GM18507 (cell line): ENCODE results near the gene CBLN4.

Source experiments
- DNase-seq: peaks from one replicate; pipeline ENCODE4 v3.0.0; 2011; ENCODE audit warnings: low read depth; ENCODE audit not compliant: insufficient read length; ENCODE audit errors: extremely low spot score
- FAIRE-seq: peaks from 2 replicates; lab custom pipeline; 2011; peaks lifted over from hg19 to GRCh38; lab: Jason Lieb, UNC

Gene CBLN4

GRCh38 chr20:56005389-56005715, at the start of gene CBLN4:
Gene CBLN4 (minus strand): TSS chr20:56005519. CDS start chr20:56004171, 1,348 bp downstream.
- DNase-seq: no peak
- no peak for FAIRE-seq

- FAIRE-seq (no peak), DNase-seq (no peak)
Observed at GRCh38 chr20:56043227-56043626, 37.9 kb upstream of the CBLN4 start.

GRCh38 chr20:56032251-56032650, 26.9 kb upstream of the CBLN4 start:
- DNase-seq: no peak
- no peak for FAIRE-seq

- FAIRE-seq: no peak
- no peak for DNase-seq
Observed at GRCh38 chr20:56018716-56019115, 13.4 kb upstream of the CBLN4 start.

GRCh38 chr20:56018194-56018593, 12.9 kb upstream of the CBLN4 start:
- DNase-seq (no peak), FAIRE-seq (no peak)

GRCh38 chr20:56017560-56017959, 12.2 kb upstream of the CBLN4 start:
- FAIRE-seq: no peak

DNA sequence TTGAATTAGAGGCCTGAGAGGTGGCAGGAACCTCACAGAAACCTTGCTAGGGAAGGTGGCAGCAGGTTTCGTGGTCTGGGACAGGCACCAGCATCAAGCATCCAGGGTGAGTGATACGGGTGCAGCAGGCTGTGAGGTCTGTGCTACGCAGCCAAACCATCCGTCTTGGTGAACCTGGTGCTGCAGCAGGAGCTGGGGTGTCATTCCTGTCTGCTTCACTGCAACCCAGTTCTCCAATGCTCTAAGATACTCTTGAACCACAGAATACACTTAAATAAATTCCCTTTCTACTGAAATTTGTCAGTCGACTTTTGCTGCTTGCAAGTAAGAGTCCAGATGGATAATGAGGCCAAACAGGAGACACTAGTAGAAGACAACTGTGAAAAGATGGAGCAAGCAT, 9.7 kb upstream of the CBLN4 start:
- FAIRE-seq: no peak
- DNase-seq: no peak

More at GRCh38 chr20:56017560-56017959, 12.2 kb upstream of the CBLN4 start:
- no peak for DNase-seq

DNA sequence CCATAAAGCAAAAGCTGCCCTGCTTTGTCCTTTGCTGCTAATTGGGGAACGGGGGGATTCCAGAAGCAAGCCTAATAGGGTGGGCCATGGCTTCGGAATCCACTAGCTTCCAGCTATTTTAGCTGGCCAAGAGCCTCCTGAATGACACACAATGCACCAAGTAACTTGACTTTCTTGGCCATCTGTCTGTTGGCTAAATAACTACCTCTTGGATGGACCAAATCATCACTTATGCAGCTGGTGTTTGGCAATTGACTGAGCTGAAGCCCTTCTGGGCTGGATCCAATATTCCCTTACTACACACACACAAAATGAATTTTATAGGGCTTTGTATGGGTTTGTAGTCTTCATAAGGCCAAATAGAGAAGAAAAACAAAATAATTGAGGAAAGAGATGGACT, 8.8 kb upstream of the CBLN4 start:
- DNase-seq: no peak
- no peak for FAIRE-seq

DNA sequence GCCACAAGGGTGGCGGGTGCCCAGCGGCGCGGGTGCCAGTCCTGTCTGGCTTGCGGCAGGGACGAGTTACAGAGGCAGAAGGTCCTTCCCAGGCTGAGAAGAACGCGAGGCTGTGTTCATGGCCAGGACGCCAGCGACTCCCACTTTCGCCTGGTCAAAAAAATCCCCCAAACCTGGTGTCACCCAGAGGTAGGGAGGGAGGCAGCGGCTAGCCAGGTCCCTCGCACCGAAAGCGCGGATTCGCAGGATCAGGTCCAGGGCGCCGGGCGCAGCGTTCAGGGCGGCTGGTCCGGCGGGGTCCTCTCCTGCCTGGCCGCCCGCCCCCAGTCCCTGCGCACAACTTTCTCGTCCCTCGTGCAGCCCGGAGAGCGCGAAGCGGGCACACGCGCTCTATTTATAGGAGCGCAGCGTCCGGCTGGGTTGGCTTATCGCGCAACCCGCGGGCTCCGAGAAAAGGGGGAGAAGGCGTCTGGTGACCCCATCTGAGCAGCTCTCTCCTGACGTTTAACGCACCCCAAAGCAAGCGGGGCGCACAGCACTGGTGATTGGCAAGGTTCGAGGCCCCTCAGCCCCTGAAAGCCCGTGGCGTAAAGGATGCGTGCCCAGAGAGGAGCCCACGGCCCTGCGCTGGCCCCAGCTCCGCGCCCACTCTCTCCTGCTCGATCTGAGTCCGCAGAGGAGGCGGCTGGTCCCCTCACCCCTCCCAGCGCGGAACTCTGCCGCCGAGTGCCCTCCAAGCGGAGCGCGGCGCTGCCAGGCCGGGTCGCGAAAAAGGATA, 519 bp downstream of the CBLN4 start:
- no peak for FAIRE-seq
- DNase-seq: no peak

DNA sequence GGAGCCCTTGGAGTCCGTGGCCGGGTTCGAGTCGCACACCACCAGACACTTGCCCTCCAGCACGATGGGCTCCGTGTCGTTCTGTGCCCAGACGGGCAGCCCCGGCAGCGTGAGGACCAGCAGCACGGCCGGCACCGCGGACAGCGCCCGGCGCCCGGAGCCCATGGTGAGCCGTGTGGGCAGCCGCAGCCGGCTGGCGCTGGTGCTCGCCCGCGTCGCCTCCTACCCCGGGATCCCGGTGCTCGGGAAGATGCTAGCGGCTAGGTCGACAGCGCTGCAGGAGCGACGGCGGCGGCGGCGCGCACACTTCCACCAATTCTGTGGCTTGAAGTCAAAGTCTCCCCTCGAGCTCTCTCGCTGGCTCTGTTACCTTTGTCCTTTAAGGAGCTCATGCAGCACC, 1.3 kb downstream of the CBLN4 start:
- no peak for FAIRE-seq
- no peak for DNase-seq

- no peak for FAIRE-seq
- DNase-seq: no peak
Observed at GRCh38 chr20:56002908-56003800, 2.2 kb downstream of the CBLN4 start.

DNA sequence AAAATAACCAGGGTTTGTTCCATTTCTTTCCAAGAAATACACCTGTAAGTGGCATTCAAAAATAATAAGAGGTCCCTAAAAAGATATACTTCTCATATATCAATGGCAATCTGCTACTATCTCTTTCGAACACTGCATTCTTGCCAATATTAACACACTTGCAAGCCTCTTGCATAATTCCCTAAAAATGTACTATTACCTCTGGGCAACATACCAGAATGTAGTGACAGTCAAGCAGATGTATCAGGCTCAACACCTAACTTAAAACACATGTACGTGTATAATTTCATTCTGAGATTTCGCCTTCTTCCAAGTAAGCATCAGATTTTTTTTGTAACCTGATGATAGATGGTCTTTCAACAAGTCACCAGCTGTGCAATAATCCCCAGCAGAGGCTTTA, 3.4 kb downstream of the CBLN4 start:
- no peak for DNase-seq

DNA sequence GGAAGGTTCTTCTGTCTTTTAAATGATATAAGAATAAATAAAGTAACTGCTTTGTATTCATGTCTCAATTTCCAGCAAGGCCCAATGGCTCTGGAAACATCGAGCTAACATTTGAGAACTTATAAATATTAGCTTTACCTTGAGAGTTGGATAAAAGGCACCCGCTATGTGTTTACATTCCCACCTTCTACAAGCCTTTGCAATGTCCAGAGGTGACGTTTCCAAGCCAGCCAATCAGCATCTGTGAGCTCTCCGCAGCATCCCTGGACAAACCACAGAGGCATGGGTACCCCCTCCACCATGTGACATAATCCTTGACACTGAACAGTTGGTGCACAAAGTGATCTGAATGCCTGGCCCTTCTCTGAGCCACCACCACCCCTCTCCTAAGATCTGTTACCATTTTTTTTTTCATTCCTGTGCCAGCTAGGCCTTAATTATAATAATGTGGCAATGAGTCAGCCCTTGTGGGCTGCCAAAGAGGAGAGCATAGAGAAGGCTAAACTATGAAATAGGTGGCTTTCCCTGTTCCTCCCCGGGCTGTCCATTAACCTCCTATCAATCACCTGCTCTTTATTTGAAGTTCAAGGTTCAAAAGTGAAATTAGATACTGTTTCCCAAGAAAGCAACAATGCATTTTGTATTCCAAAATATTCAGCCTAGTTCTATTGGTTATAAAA, 4.1 kb downstream of the CBLN4 start:
- DNase-seq: no peak
- no peak for FAIRE-seq

More for the DNA sequence above, 3.4 kb downstream of the CBLN4 start:
- no peak for FAIRE-seq

- no peak for FAIRE-seq
- no peak for DNase-seq
Observed at GRCh38 chr20:55978550-55978949, 26.8 kb downstream of the CBLN4 start.

- no peak for FAIRE-seq
- DNase-seq: no peak
Observed at GRCh38 chr20:55977690-55978459, 27.4 kb downstream of the CBLN4 start.

DNA sequence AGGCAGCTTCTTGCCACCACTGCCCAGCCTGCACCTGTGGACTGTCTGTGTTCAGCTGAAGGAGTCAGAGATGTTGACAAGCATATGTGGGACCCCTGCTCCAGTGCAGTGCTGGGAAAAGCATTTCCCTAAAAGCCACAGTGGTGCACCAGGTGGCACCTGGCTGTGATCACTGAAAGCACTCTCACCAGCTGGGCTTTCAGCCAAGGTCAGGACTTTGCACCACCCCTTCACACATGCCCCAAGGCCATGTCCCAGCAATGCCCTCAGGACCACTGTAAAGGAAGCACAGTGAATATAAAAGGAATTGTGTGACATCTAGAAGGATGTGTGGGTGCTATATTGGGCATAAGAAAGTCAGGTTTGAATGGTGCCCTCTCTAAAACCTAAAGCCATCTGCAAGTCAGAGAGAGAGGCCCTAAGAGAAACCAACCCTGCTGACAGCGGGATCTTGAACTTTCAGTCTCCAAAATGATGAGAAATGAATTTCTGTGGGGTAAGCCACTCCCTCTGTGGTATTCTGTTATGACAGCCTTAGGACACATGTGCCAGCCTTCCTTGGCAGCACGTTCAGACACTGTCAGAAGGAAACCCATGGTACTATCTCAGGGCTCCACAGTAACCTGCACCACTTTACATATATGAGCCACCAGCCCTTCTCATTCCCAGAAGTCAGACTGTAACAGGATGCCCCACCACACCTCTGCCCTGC, 30.7 kb downstream of the CBLN4 start:
- FAIRE-seq: no peak
- DNase-seq: no peak

DNA sequence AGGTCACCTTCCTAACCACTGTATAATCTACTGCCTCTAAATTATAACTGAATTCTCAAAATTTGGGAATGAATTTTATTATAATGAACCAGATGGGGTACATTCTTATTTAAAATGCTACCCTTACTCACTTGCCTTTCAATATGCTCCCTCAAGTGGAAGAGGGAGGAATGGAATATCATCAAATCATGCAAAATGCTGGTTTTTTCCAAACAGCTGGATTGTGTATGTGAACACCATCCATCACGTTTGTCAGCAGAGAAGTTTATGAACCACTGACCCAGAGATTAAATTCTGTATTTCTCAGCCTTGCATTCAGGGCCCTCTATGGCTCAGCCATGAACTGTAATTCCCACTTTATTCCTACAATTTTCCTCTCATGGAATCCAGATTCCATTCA, 40.5 kb downstream of the CBLN4 start:
- no peak for DNase-seq
- FAIRE-seq: no peak

DNA sequence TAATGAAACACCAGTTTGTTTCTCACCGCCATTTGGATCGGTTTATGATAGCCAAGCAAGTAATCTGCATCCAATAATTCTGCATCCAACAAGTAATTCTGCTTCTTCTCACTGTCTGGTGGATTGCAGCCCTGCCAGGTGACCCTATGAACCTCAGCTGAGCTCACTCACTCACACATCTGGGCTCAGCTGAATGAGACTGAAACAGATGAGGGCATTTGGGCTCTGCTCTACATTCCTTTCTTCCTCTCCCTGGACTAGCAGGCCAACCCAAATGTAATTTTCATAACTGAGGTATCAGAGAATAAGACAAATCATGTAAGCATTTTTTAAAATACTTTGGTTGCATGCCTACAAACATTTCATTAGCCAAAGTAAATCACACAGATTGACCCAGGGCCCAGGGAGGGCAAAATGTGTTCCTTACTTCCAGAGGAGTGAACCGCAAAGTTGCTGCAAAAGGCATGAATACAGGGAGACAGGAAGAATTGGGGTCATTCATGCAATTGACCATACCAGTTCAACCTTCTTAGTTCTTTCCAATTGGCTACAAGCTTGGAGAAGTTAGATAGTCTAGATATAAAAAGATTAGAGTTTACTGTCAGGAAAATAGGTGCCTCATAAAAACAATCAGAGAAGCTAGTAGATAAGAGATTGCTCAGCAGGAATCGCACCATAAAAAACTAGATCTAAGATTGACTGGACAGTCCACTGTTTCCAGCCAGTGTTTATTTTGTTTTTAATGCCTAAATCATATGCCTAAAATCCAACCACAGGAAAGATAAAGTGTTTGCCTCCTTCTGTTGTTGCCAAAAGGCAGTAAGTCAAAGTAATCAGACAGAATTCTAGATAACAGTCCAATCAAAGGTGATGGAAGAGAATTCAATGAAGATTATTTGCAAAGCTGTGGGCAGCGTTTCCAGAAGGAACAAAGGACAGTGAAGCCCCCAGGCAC, 43.7 kb downstream of the CBLN4 start:
- DNase-seq (no peak), FAIRE-seq (no peak)
